Neural cell (in vitro differentiated cells): ENCODE results near the gene ATP1A2. TPM values are rescaled to one million over a fixed set of nuclear protein-coding genes. Genes with fewer than 3 reads are reported as not detected.

Experiments used
- H2AFZ ChIP-seq: fragments of 200-600, 300-800 bp; sonication (generic), shearing (Covaris generic); 2 replicates; pipeline ENCODE4 v1.6.0; 2014; ENCODE audit warnings: low read depth, mild to moderate bottlenecking, antibody characterized with exemption, low read length, moderate library complexity
- H3F3A ChIP-seq: fragments of 200-600 bp; shearing (Covaris generic); 2 replicates; pipeline ENCODE4 v1.6.1; 2016; ENCODE audit warnings: mild to moderate bottlenecking, moderate library complexity, mixed read lengths, antibody characterized with exemption, low read length; ENCODE audit not compliant: insufficient read depth, poor library complexity, severe bottlenecking
- H3K27ac ChIP-seq: fragments of 200-600, 300-800 bp; sonication (generic), shearing (Covaris generic); 2 replicates; pipeline ENCODE4 v1.5.1; 2014; ENCODE audit warnings: mild to moderate bottlenecking, low read length, moderate library complexity
- H3K27me3 ChIP-seq: fragments of 300-800, 200-600 bp; sonication (generic), shearing (Covaris generic); 2 replicates; pipeline ENCODE4 v1.6.0; 2014; ENCODE audit warnings: mild to moderate bottlenecking, low read depth, low read length, moderate library complexity; ENCODE audit not compliant: insufficient read depth
- H3K36me3 ChIP-seq: fragments of 300-800, 200-600 bp; sonication (generic), shearing (Covaris generic); 2 replicates; pipeline ENCODE4 v1.5.1; 2014; ENCODE audit warnings: mild to moderate bottlenecking, antibody characterized with exemption, low read length, moderate library complexity; ENCODE audit not compliant: insufficient read depth
- H3K4me2 ChIP-seq: fragments of 300-800, 200-600 bp; sonication (generic), shearing (Covaris generic); 2 replicates; pipeline ENCODE4 v1.6.0; 2014; ENCODE audit warnings: mild to moderate bottlenecking, low read length
- H3K4me3 ChIP-seq: fragments of 300-800, 200-600 bp; sonication (generic), shearing (Covaris generic); 2 replicates; pipeline ENCODE4 v1.5.1; 2014; ENCODE audit warnings: mild to moderate bottlenecking, low read length, moderate library complexity
- H3K79me2 ChIP-seq: fragments of 200-600 bp; shearing (Covaris generic); replicated peaks from 2 replicates; pipeline ENCODE4 v1.6.0; 2014; ENCODE audit warnings: mild to moderate bottlenecking, low read length, moderate library complexity; ENCODE audit not compliant: insufficient read depth
- H3K9ac ChIP-seq: fragments of 300-800, 200-600 bp; sonication (generic), shearing (Covaris generic); 2 replicates; pipeline ENCODE4 v1.6.1; 2016; ENCODE audit warnings: mild to moderate bottlenecking, low read length, mixed read lengths
- H3K9me2 ChIP-seq: fragments of 200-600 bp; shearing (Covaris generic); 2 replicates; pipeline ENCODE4 v1.6.1; 2016; ENCODE audit warnings: mild to moderate bottlenecking, low read length, mixed read lengths; ENCODE audit not compliant: insufficient read depth
- H3K9me3 ChIP-seq: fragments of 200-600, 300-800 bp; sonication (generic), shearing (Covaris generic); 2 replicates; pipeline ENCODE4 v1.6.1; 2016; ENCODE audit warnings: mild to moderate bottlenecking, mixed run types, low read length, moderate library complexity, mixed read lengths
- H4K20me1 ChIP-seq: fragments of 200-600 bp; shearing (Covaris generic); 2 replicates; pipeline ENCODE4 v1.6.1; 2016; ENCODE audit warnings: mild to moderate bottlenecking, mixed run types; ENCODE audit not compliant: insufficient read depth
- EP300 ChIP-seq: fragments of 450-650 bp; conservative IDR thresholded peaks from 2 replicates; pipeline ENCODE4 v1.6.1; 2014; ENCODE audit warnings: antibody characterized with exemption, mild to moderate bottlenecking, moderate library complexity; ENCODE audit not compliant: poor library complexity, severe bottlenecking
- EZH2 ChIP-seq: fragments of 200-600, 300-800 bp; shearing (Covaris generic), sonication (generic); IDR thresholded peaks from 2 replicates; pipeline ENCODE4 v1.6.1; 2014; ENCODE audit warnings: antibody characterized with exemption, low read length, borderline replicate concordance, mild to moderate bottlenecking; ENCODE audit not compliant: insufficient read depth, poor library complexity, severe bottlenecking
- MXI1 ChIP-seq: fragments of 450-650 bp; conservative IDR thresholded peaks from 2 replicates; pipeline ENCODE4 v1.6.1; 2014; ENCODE audit warnings: antibody characterized with exemption, mild to moderate bottlenecking; ENCODE audit not compliant: poor library complexity, severe bottlenecking
- POLR2AphosphoS5 ChIP-seq: IDR thresholded peaks from 2 replicates; pipeline ENCODE4 v1.6.1; 2012
- RAD21 ChIP-seq: fragments of 450-650 bp; conservative IDR thresholded peaks from 2 replicates; pipeline ENCODE4 v1.6.1; 2014; ENCODE audit warnings: antibody characterized with exemption, mild to moderate bottlenecking, moderate library complexity
- SMC3 ChIP-seq: fragments of 450-650 bp; conservative IDR thresholded peaks from 2 replicates; pipeline ENCODE4 v1.6.1; 2014; ENCODE audit warnings: antibody characterized with exemption, mild to moderate bottlenecking, moderate library complexity; ENCODE audit not compliant: poor library complexity
- TAF1 ChIP-seq: IDR thresholded peaks from 2 replicates; pipeline ENCODE4 v1.6.1; 2012; ENCODE audit warnings: low read depth
- polyA plus RNA-seq: library from polyadenylated mRNA; depleted of rRNA; stranded (reverse); fragments of >200 nt; gene quantifications from 2 replicates; pipeline ENCODE4 v1.2.3, GENCODE V29; 2014
- TF ChIP-seq, protein P1 (sequence below): IDR thresholded peaks from 2 replicates; pipeline ENCODE4 v1.6.1; 2012; ENCODE audit warnings: borderline replicate concordance
- TF ChIP-seq, protein P2 (sequence below): fragments of 450-650 bp; IDR thresholded peaks from 2 replicates; pipeline ENCODE4 v1.5.1; 2014; ENCODE audit warnings: antibody characterized with exemption, mild to moderate bottlenecking, moderate library complexity; ENCODE audit not compliant: poor library complexity, severe bottlenecking

The ATP1A2 gene
- polyA plus RNA-seq, 1 donor from 2014 or later: 0.12 TPM

DNA sequence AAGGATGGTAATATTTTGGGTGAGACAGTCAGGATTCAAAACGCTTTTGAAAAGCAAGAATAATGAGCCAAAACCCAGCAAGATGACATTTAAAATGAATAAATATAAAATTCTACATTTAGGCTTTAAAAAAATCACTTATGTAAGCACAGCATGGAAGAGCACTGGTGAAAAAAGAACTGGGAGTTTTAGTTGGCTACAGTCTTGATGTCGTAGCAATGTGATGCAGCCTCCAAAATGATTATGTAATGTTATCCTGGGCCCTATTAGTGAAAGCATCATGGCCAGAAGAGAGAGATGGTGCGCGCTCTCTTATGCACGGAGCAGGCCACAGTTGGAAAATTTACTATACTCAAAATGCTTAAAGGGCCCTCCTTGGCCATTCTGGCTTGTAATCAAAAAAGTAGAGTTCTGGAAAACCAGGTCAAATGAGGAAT lies 29.1 kb upstream of the ATP1A2 start:
- no peak overlapping the region for H3K27ac ChIP-seq
- no peak overlapping the region for H3K4me2 ChIP-seq
- TF ChIP-seq TAF1 (no peak), EP300 (no peak), POLR2AphosphoS5 (no peak), MXI1 (no peak), EZH2 (no peak), SMC3 (no peak), RAD21 (no peak)
- TF ChIP-seq, protein P1, sequence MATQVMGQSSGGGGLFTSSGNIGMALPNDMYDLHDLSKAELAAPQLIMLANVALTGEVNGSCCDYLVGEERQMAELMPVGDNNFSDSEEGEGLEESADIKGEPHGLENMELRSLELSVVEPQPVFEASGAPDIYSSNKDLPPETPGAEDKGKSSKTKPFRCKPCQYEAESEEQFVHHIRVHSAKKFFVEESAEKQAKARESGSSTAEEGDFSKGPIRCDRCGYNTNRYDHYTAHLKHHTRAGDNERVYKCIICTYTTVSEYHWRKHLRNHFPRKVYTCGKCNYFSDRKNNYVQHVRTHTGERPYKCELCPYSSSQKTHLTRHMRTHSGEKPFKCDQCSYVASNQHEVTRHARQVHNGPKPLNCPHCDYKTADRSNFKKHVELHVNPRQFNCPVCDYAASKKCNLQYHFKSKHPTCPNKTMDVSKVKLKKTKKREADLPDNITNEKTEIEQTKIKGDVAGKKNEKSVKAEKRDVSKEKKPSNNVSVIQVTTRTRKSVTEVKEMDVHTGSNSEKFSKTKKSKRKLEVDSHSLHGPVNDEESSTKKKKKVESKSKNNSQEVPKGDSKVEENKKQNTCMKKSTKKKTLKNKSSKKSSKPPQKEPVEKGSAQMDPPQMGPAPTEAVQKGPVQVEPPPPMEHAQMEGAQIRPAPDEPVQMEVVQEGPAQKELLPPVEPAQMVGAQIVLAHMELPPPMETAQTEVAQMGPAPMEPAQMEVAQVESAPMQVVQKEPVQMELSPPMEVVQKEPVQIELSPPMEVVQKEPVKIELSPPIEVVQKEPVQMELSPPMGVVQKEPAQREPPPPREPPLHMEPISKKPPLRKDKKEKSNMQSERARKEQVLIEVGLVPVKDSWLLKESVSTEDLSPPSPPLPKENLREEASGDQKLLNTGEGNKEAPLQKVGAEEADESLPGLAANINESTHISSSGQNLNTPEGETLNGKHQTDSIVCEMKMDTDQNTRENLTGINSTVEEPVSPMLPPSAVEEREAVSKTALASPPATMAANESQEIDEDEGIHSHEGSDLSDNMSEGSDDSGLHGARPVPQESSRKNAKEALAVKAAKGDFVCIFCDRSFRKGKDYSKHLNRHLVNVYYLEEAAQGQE: no peak
- TF ChIP-seq, protein P2, sequence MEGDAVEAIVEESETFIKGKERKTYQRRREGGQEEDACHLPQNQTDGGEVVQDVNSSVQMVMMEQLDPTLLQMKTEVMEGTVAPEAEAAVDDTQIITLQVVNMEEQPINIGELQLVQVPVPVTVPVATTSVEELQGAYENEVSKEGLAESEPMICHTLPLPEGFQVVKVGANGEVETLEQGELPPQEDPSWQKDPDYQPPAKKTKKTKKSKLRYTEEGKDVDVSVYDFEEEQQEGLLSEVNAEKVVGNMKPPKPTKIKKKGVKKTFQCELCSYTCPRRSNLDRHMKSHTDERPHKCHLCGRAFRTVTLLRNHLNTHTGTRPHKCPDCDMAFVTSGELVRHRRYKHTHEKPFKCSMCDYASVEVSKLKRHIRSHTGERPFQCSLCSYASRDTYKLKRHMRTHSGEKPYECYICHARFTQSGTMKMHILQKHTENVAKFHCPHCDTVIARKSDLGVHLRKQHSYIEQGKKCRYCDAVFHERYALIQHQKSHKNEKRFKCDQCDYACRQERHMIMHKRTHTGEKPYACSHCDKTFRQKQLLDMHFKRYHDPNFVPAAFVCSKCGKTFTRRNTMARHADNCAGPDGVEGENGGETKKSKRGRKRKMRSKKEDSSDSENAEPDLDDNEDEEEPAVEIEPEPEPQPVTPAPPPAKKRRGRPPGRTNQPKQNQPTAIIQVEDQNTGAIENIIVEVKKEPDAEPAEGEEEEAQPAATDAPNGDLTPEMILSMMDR: no peak
- H2AFZ ChIP-seq: no peak overlapping the region
- no peaks in the 10 kb centered on the region for H3F3A ChIP-seq
- no peaks in the 10 kb centered on the region for H3K9me3 ChIP-seq
- peaks cover 7% of the 10 kb centered on the region for H3K27me3 ChIP-seq
- H3K9ac ChIP-seq: no peak overlapping the region
- H3K9me2 ChIP-seq: no peaks in the 10 kb centered on the region
- H3K36me3 ChIP-seq: no peaks in the 10 kb centered on the region
- H3K4me3 ChIP-seq: no peak overlapping the region
- H3K79me2 ChIP-seq: no peaks in the 10 kb centered on the region
- H4K20me1 ChIP-seq: no peaks in the 10 kb centered on the region

DNA sequence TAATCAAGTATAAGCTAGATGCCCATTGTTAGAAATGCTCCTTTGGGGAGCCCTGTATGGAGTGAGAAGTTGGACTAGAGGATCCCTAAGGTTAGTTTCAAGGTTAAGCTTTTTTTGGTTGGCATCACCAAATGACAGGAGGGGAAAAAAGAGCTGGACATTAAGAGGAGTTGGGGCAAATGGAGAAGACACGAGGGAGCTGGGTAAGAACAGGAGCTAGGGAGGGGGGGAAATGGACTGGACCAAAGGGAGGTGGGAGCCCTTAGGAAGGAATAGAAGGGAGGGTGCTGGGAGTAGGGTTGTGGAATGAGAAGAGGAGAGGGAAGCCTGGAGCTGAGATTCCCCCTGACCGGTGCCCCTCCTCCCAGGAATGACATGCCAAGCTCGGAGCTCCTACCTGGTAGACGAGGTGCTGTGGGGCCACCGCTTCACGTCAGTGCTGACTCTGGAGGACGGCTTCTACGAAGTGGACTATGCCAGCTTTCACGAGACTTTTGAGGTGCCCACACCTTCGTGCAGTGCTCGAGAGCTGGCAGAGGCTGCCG lies 28.4 kb upstream of the ATP1A2 start:
- Histone ChIP-seq H3K79me2 (no peaks in the 10 kb centered on the region), H3K27me3 (peaks cover 7% of the 10 kb centered on the region), H4K20me1 (no peaks in the 10 kb centered on the region), H2AFZ (no peak overlapping the region), H3K4me3 (no peak overlapping the region), H3K36me3 (no peaks in the 10 kb centered on the region), H3K9me3 (no peaks in the 10 kb centered on the region), H3K9me2 (no peaks in the 10 kb centered on the region), H3F3A (no peaks in the 10 kb centered on the region), H3K27ac (no peak overlapping the region), H3K4me2 (no peak overlapping the region), H3K9ac (no peak overlapping the region)
- TF ChIP-seq TAF1: no peak
- no peak for TF ChIP-seq POLR2AphosphoS5
- TF ChIP-seq, protein P1: no peak
- no peak for TF ChIP-seq RAD21
- no peak for TF ChIP-seq SMC3
